Epidermal melanocyte (primary cell): ENCODE data around the gene IGLL1.
"Not testable (repeated sequence)": the region's sequence is repeated elsewhere in the genome, so short reads cannot be mapped to it uniquely, and the experiment has no call there.

Source experiments
- DNase-seq: peaks from one replicate; pipeline ENCODE4 v3.0.0; 2011; ENCODE audit warnings: low spot score; ENCODE audit not compliant: insufficient read length

The IGLL1 gene

DNA sequence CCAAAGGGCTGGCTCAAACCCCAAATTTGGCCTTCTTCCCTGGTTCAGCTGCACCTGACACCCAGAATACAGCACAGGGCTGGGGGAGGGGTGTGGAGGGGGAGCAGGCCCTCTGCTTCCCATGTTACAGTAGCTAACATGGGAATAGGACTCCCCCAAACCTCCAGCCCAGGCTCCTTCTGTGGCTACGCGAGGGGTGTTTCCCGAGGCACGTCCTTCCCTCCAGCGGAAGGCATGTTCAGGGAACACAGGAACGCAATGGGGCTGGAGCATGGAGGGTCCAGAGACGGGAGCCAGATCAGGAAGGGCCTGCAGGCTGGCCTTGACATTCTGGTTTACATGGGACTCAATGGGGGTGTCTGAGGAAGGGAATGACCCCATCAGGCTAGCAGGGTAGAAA, 11.8 kb upstream of the IGLL1 start:
- DNase-seq, result no peak

DNA sequence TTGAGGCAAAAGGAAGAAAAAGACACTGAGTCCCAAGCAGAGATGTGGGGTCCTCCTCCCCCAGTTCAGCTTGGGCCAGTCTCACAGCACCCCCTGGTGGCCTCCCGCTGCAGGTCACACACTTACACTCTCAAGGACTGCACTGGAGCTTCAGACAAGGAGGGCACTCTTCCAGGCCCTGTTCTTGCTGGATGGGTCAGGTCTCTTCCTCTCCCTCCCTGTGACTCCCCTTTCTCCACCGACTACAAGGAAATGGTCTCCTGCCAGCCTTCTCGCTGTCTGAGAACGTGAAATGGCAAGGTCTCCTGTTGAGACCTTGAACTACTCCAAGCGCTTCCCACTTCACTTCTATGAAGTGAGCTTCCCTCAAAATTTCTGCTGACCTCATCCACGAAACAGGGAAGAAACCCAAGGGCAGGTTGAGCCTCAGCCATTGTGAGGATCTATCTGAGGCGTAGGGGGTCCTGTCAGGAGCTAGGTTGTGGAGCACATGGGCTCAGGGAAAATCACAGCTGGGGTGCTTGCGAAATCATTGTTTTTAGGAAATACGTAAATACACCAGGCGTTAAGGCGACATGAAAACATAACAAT, 11.2 kb upstream of the IGLL1 start:
- DNase-seq, result peak; percentile 62

DNA sequence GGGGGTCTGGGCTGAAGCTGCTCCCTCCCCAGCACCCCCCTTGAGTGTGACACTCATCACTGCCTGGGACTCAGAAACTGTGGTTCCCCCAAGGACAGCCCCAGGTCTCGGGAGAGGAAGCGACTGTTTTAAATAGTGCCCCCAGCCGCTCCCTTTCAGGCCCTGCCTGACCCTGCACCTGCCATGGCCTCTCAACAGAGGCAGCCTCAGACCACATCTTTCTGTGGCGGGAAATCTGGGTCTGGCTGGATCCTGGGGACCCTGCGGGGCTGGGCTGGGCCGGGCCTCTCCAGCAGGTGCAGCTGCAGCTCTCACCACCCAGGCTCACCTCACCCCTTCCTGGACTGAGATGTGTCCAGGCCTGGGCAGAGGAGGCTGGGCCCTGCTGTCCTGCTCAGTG, 3.7 kb upstream of the IGLL1 start:
- no peak for DNase-seq

DNA sequence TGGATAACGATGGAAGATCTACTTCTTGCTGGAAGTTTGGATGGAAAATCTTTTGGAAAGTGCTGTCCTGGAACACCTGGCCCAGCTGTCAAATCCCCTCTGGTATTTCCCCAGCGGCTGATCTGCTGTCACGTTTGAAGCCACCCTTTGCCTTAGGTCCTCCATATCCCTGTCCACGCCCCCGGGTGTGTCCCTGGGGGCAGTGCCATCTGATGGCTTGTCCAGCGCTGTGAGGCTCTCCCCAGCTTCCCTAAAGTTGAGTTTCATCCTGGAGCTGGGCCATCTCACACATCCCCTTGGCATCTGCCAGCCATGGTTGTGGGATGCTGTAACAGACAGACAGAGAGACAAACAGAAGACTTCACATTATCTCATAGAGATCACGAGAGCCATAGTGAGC, 3.1 kb upstream of the IGLL1 start:
- no peak for DNase-seq

DNA sequence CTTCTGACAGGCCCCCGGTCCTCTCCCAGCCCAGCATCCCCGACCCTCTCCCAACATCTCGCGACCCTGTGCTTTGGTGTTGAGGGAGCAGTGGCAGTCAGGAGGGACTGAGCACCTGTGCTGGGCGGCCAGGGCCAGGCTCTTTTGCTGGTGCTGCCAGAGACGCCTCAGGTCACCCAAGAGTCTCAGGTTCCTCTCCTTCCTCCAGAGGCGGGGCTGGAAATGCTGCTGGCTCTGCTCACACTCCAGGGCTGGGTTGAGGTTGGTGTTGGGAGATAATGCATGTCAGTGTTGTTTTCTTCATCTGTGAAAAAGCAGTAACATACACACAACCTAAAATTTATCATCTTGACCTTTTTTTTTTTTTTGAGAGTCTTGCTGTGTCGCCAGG, 1.2 kb upstream of the IGLL1 start:
- no peak for DNase-seq

DNA sequence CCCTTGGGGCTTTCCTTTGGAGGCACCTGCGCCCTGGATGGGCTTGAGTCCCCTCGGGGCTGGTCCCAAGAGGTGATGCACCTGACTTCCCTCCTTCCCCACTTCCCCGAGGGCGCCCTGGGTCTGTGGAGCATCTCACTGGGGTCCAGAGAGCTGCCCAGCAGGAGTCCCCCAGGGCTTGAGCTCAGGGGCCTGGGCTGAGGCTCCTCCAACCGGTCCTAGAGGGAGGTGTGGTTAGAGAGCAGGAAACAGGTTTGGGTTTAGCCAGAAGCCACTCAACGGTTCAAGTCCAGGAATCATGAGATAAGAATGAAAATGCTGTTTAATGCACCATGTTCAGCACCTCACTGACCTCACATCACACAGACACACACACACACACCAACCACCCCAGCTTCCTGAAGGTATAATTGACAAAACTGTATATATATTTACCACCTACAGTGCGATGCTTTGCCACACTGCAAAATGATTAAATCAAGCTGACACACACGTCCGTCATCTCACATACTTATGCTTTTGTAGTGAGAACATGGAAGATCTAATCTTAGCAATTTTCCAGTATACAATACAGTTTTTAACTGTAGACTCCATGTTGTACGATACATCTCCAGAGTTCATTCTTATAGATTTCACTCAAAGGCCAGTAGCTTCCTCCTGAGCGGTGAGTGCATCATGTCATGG, 628 bp upstream of the IGLL1 start:
- no peak for DNase-seq

DNA sequence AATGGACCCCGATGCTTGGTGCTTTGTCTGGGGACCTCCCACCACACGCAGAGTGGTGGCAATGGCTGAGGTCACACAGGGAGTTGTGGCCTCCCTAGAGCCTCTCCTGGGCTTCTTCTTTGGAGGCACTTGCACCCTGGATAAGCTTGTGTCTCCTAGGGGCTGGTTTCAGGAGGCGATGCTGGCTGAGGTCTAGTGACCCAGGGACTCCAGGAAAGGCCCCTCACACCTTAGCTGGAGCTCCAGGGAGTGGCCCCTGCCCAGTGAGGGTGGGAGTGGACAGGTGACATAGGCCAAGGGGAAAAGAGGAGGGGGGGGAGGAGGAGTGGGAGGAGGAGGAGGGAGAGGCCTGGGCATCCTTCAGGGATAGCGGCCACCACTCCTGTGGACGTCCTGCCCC, 810 bp downstream of the IGLL1 start:
- DNase-seq, result no peak

DNA sequence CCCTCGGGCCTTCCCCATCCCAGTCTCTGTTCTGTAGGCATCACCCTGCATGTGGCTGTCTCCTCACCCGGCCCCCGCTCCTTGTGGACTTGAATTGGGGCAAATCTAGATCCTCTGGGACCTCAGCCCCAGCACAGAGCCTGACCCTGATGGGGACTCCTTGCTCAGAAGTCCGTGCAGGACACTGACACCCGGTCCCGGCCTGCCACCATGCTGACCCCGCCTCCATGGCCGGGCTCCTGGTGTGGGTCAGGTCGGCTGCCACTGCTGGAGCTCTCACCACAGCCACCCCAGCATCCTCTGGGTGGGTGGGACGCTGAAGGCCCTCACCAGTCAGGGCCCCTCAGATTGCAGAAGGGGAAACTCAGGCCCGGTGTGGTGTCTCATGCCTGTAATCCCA, 1.8 kb downstream of the IGLL1 start:
- no peak for DNase-seq

DNA sequence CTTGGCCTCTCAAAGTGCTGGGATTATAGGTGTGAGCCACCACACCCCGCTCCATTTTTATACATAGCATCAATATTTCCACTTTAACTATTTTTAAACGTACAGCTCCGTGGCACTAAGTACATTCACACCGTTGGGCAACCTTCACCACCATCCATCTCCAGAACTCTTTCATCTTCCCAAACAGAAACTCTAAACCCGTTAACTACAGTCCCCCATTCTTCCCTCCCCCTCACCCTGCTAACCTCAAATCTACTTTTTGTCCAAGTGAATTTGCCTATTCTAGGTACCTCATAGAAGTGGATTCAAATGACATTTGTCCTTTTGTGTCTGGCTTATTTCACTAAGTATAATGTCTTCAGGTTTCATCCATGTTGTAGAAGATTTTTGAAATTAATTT, 3.4 kb downstream of the IGLL1 start:
- no peak for DNase-seq

DNA sequence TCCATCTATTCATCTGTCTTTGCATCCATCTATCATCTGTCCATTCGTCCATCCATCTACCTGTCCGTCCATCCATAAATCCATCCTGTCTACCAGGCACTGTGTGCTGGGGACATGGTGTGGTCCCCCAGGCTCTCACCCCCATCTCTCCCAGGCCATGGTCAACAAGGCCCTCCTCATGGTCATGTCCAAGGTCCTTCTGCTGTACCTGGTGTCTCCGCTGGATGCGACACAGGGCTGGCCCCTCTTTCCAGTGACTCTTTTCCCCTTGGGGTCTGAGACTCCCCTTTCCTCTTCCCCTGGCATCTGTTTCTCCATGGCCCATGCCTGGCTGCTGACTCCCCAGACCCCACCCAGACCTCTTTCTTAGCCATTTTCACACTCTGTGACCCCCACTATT, 4.5 kb downstream of the IGLL1 start:
- no peak for DNase-seq

DNA sequence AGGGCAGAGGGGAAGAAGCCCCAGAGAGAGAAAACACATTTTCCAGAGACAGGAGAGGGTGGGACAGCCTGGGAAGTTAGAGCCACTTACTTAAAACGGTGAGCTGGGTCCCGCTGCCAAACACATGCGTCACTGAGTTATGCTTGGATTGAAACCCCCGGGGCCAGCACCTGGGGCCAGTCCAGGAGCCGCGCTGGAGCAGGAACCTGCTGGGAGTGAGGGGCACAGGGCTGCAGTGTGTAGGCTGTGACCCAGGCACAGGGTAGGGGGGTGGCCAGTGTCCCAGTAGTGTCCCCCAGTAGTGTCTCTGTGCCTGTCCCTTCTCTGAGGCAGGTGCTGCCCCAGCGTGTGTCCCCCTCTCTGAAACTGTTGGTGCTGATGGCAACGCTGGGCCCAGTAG, 5.2 kb downstream of the IGLL1 start:
- DNase-seq, result no peak

DNA sequence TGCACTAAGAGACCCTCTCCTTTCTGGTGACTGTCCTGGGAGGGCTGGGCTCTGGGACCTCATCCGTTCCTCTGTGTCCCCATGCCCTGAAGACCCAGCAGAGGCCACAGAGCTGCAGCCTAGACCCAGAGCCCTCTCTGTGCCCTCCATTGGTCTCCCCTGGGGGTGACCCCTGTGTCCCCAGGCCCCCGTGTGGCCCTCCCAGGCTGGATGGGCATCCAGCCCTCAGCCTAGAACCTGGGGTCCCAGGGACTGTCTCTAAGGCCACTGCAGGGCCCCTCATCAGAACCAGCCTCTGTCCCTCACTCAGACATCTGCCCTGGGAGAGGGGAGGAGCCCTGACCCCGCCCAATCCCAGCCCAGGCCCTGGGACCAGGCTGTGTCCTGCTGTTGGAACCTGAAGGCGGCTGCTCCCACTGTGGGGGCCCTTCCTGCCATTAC, 5.7 kb downstream of the IGLL1 start:
- no peak for DNase-seq

DNA sequence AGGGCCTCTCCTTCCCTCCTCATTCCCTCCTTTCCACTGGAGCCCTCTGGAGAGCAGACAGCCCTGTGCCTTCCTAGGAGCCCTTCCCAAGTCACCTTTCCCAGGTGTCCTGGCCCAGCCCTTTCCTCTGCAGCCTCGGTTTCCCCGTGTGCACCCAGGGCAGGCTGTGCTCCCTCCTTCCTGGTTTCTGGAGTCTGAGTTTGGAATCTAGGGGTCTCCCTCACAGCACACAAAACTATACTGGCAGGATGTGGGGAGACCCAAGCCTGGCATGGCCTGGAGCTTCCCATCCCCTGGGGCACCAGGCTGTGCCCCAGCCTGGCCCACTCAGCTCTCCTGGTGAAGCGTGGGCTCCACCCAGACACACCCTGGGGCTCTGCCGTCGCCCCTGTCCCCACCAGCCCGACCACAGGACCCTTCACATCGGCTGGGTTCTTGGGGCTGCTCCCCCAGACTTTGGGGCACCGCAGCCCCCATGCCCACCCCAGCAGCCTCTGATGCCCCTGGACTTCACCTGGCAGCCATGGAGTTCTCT, 6.3 kb downstream of the IGLL1 start:
- DNase-seq, result not testable (repeated sequence)

DNA sequence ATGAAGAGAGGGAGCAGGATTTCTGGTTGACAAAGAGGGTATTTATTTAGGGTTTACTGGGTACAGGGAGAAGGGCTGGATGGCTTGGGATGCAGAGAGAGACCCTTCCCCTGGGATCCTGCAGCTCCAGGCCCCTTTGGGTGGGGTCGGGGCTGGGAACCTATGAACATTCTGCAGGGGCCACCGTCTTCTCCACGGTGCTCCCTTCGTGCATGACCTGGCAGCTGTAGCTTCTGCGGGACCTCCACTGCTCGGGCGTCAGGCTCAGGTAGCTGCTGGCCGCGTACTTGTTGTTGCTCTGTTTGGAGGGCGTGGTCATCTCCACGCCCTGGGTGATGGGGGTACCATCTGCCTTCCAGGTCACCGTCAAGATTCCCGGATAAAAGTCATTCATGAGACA, 7.0 kb downstream of the IGLL1 start:
- not testable (repeated sequence) for DNase-seq

DNA sequence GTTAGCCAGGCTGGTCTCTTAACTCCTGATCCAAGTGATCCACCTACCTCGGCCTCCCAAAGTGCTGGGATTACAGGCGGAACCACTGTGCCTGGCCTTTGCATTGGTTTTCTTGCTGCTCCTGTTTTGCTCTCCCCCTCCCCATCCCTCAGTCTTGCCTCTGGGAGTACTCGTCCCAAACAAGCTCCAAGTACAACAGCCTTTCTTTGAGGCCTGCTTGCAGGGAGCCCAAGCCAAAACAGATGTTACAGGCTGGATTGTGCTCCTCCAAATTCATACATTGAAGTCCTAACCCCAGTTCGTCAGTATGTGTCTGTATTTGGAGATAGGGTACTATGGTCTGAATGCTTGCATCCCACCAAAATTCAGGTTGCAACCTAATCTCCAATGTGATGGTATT, 8.6 kb downstream of the IGLL1 start:
- no peak for DNase-seq

DNA sequence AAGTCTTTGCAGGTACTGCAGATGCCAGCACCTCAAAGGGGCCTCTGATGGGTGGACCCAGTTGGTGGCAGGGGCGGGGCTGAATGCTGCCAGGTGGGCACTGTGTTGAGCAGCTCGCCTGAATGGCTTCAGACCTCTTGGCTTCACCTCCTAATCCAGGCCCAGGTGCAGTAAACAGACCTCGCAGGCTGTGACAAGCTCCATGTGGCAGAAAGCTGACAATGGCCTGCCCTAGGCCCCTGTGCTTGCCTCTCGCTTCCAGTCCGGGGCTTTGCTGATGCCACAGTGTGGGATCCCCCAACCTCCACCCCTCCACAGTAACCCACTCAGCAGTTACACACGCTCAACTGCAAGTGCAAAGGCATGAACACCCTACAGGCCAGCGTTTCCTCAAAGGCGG, 9.4 kb downstream of the IGLL1 start:
- no peak for DNase-seq

DNA sequence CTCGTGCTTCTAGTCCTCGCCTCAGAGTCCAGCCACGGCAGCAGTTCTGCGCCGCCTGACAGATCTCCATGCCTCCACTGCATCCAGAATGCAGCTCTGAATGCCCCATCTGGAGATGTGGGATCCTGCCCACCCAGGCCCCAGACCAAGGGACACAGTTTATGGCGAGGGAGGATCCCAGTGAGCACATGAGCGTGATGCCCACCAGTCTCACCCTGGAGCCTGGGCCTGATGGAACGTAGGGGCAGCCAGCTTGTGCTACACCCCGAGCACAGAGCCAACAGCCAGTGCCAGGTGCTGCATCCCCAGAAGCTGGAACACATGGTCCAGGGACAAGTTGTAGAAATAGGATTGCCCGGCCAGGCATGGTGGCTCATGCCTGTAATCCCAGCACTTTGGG, 10.4 kb downstream of the IGLL1 start:
- no peak for DNase-seq

DNA sequence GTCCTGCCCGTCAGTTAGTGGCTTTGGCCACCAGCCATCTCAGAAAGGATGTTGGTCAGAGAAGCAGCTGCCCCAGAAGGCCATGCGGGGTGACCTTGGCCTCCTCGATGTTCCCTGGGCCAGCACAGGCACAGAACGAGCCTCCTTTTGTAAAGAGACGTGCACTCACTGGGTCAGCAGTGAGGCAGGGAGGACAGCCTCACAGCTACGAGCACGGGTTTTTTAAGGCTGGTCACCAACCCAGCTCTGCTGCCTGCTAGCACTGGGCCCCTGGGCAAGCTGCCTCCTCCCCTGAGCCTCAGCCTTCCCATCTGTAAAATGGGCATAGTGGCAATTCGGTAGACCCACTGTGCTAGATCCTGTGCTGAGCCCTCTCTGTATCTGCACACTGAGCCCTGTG, 10.8 kb downstream of the IGLL1 start:
- DNase-seq, result no peak

DNA sequence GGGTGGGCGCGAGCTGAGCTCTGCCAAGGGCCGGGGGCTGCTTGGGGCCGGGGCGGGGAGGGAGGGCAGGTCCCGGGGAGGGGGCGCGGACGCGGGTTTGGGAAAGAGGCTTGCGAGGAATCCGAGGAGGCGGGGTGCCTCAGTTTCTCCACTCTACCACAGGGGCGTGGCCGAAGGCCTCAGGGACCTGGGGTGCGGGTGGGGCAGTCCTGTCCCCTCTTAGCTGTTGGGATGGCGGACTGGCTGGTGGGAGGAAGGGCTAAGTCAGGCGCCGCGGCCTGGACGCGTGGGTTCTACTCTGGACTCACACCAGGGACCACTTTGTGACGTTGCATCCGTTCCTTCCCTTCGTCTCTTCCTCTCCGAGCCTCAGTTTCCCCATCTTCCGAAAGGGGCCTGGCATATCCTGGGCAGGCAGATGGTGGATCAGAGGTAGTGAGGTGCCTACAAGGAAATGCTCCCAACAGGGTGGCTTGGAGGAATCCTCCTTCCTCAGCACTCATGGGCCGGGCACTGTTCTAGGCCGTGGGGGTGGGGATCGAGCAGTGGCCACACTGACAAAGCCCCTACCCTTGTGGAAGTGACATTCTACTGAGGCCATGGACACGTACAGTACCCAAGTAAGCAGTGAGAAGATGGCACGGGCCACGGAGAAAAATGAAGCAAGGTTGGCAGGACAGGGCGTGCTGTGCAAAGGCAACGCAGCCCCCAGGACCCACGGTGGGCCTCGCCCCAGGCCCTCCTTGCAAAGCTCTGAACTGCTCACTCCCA, 13.2 kb downstream of the IGLL1 start:
- DNase-seq, result no peak

DNA sequence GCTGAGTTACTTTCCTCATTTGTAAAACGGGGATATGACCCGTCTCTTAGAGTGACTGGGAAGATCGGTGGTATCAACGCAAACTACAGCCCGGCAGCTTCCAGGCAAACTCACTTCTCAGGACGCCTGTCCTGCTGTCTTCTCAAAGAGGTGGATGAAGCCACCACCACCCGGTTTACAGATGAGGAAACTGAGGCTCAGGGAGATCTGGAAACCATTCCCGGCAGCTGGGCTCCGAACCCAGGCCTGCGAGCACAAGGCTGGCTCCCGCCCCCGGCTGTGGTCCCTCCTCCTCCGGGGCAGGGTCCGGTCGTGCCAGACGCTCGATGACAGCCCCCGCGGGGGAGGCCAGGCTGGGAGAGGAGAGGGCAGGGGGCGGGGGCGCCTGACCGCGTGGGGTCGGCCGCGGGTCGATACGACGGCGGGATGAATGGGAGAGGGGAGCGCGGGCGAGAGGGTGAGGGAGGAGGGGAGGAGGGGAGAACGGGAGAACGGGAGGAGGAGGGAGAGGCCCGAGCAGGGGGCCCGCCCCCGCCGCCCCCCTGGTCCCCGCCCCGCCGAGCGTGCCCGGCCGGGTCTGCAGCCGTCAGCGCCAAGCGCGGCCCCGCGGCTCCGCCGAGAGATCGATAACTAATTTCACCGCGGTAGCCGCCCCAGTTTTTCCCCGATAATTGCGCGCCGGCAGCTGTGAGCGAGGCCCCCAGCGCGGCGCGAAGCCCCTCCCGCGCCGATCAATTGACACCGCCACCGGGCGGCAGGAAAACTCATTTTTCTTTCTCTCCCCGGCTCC, 14.0 kb downstream of the IGLL1 start:
- no peak for DNase-seq

DNA sequence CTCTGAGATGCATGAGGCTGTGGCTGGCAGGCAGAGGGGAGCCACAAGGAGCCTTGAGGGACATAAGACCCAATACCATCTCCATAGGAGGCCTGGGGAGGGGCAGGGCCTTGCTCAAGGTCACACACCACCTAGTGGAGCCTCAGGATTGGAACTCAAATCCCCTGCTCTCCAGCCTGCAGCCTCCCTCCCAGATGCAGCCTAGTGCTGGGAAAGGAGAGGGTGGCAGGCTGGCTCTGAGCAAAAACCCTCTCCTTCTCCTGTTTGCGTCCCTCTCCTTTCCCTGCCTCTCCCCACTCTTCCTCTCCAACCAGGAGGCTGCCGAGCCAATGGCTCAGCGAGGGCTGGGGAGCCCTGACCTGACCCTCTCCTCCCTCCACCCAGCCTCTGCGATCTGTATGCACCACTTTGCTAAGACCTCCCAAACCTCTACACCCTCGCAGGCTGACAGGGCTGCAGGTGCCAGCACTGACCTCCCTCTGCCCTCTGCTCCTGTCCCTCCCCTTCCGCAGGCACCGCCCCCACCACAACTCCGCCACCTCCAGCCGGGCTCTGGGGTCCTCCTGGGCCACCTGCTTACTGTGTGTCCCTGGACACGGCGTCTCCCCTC, 14.7 kb downstream of the IGLL1 start:
- no peak for DNase-seq
